ENCODE data around the gene FANCL.

- TF ChIP-seq HDGF (IDR thresholded peaks at IDR 0.05; ENCODE audit: borderline replicate concordance) (no peak), PKNOX1 (IDR thresholded peaks at IDR 0.05) (no peak), BHLHE40 (IDR thresholded peaks at IDR 0.05; ENCODE audit: borderline replicate concordance) (no peak), FOXM1 (IDR thresholded peaks at IDR 0.05; ENCODE audit: borderline replicate concordance) (no peak), LEF1 (IDR thresholded peaks at IDR 0.05; ENCODE audit: borderline replicate concordance) (no peak), ZNF384 (IDR thresholded peaks at IDR 0.05) (no peak), FOXK2 (IDR thresholded peaks at IDR 0.05) (no peak), TARDBP (IDR thresholded peaks at IDR 0.05) (no peak)
Observed at GRCh38 chr2:58206785-58207184, 34.3 kb downstream of the FANCL start.
